Nephron progenitor cell (in vitro differentiated cells): Measurements from ENCODE around the gene ARRB1.

Source experiments
- DNase-seq: peaks from one replicate; pipeline ENCODE4 v3.0.0; 2021
- H3K27ac Mint-ChIP-seq: 2 replicates; pipeline ENCODE4 v1.8.0; 2021; ENCODE audit warnings: mild to moderate bottlenecking, moderate library complexity, mixed read lengths
- H3K27me3 Mint-ChIP-seq: 2 replicates; pipeline ENCODE4 v1.8.0; 2021; ENCODE audit warnings: mild to moderate bottlenecking, low read depth, mixed read lengths; ENCODE audit not compliant: poor library complexity
- H3K36me3 Mint-ChIP-seq: 2 replicates; pipeline ENCODE4 v1.8.0; 2021; ENCODE audit warnings: low read depth, mixed read lengths
- H3K4me1 Mint-ChIP-seq: 2 replicates; pipeline ENCODE4 v1.8.0; 2021; ENCODE audit warnings: mixed read lengths
- H3K4me3 Mint-ChIP-seq: 2 replicates; pipeline ENCODE4 v1.8.0; 2021; ENCODE audit warnings: mild to moderate bottlenecking, moderate library complexity, mixed read lengths
- H3K9me3 Mint-ChIP-seq: 2 replicates; pipeline ENCODE4 v1.8.0; 2021; ENCODE audit warnings: mild to moderate bottlenecking, moderate library complexity, mixed read lengths
- TF ChIP-seq, protein P1 (sequence below): fragments of 200-600 bp; sonication (generic); IDR thresholded peaks from 2 replicates; pipeline ENCODE4 v1.5.0; 2021; ENCODE audit warnings: antibody characterized with exemption

Gene ARRB1

DNA sequence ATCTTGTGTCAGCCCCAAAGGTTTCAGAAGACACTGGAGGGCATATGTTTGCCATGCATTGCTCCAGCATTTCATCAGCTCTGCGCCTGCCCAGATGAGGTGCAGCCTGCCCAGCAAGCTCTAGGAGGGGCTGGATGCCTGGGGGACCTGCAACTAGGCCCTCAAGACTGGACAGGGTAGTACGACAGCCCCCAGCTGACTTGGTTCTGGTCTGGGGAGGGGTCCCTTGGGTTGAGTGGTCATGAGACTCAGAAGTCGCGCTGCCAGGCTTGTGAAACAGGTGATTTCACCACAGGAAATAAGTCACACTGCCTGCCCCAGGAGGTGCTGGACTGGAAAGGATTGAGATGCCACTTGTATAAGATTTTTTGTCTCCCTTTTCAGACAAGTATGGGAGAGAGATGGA, 87.5 kb downstream of the ARRB1 start:
- Mint-ChIP-seq H3K4me1 (no peaks in the 10 kb centered on the region), H3K4me3 (no peak overlapping the region), H3K36me3 (no peaks in the 10 kb centered on the region), H3K27ac (no peak overlapping the region), H3K9me3 (no peaks in the 10 kb centered on the region), H3K27me3 (peaks cover 20% of the 10 kb centered on the region)
- DNase-seq, result no peak
- TF ChIP-seq, protein P1, sequence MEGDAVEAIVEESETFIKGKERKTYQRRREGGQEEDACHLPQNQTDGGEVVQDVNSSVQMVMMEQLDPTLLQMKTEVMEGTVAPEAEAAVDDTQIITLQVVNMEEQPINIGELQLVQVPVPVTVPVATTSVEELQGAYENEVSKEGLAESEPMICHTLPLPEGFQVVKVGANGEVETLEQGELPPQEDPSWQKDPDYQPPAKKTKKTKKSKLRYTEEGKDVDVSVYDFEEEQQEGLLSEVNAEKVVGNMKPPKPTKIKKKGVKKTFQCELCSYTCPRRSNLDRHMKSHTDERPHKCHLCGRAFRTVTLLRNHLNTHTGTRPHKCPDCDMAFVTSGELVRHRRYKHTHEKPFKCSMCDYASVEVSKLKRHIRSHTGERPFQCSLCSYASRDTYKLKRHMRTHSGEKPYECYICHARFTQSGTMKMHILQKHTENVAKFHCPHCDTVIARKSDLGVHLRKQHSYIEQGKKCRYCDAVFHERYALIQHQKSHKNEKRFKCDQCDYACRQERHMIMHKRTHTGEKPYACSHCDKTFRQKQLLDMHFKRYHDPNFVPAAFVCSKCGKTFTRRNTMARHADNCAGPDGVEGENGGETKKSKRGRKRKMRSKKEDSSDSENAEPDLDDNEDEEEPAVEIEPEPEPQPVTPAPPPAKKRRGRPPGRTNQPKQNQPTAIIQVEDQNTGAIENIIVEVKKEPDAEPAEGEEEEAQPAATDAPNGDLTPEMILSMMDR, result no peak

DNA sequence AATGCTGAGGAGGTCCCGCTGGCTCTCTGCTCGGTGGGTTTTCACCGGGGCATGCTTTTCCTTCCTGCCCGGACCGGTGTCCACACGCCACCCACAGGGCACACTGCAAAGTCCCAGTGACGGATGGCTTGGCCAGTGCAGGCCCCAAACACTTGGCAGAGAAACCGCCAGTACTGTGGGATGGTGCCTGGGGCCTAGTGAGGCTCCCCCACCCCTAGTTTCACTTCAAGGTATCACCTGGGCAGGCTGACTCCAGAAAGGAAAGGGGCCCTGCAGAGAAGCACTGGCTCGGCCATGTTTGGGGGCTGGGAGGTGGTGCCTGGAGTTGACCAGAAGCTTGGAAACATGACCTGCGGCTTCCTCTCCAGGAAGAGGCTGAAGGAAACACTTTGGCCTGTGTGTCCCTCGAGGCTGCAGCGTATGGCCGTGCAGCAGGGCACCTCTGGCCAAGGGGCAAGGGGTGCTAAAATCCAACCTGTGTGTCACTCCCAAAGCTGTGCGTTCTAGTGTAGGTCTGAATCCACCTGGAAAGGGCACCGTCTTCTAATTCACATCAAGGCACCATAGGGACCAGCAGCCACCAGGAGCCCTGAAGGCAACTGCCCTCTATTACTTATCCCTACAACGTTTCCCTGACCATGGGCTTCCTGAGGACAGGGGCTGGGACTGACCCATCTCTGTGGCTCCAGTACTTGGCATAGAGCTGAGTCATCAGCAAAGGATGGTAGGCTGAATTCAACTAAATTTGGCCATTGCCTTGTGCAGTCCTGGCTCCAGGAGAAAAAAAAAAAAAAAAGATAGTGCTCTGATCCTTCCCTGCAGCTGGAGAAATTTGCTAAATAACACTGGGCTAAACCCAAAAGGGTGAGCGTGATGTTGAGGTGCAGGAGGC, 88.3 kb downstream of the ARRB1 start:
- TF ChIP-seq, protein P1, result no peak
- Mint-ChIP-seq H3K27ac (no peak overlapping the region), H3K4me1 (no peaks in the 10 kb centered on the region), H3K27me3 (peaks cover 20% of the 10 kb centered on the region), H3K9me3 (no peaks in the 10 kb centered on the region), H3K36me3 (no peaks in the 10 kb centered on the region), H3K4me3 (no peak overlapping the region)
- DNase-seq, result no peak

DNA sequence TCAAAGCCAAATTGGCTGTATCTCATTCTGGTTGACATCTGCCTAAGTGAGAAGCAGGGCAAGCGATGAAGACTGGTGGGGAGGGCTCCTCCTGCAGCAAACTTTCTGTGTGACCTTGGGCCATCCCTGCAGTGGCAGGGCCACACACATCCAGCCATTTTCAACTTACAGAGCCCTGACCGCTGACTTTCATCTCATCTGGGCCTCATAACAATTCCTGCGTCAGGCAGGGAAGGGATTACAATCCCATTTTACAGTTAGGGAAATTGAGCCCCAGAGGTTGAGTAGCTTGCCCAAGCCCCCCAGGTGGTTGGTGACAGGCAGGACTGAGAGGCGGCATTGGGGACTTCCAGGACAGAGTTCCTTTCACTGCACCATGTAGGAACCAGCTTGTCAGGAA, 89.0 kb downstream of the ARRB1 start:
- Mint-ChIP-seq H3K9me3 (no peaks in the 10 kb centered on the region), H3K27me3 (peaks cover 16% of the 10 kb centered on the region), H3K4me3 (no peak overlapping the region), H3K36me3 (no peaks in the 10 kb centered on the region), H3K27ac (no peak overlapping the region), H3K4me1 (no peaks in the 10 kb centered on the region)
- DNase-seq, result no peak
- TF ChIP-seq, protein P1, result no peak

DNA sequence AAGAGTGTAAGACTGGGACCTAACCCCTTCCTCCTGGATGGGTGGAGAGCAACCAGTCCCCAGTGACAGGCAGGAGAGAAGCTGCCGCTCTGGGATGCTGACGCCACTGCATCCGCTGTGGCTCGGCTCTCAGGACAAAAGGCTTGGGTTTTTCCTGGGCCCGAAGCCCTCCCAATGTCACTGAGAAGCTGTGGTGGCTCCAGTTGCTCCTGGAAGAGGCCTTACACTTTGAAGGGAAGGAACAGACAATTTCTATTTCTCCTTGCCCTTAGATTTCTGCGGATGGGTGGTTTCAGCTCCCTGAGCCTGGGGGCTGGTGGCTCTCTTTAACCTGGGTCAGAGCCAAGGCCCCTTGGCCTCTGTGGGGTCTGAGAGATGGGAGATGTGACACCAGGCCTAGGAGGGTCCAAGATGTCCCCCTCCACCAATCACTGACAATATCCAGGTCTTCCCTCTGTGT, 89.5 kb downstream of the ARRB1 start:
- H3K4me1 Mint-ChIP-seq, result no peaks in the 10 kb centered on the region
- H3K36me3 Mint-ChIP-seq, result no peaks in the 10 kb centered on the region
- no peak overlapping the region for H3K4me3 Mint-ChIP-seq
- peaks cover 16% of the 10 kb centered on the region for H3K27me3 Mint-ChIP-seq
- TF ChIP-seq, protein P1, result no peak
- no peak for DNase-seq
- no peaks in the 10 kb centered on the region for H3K9me3 Mint-ChIP-seq
- H3K27ac Mint-ChIP-seq, result no peak overlapping the region

DNA sequence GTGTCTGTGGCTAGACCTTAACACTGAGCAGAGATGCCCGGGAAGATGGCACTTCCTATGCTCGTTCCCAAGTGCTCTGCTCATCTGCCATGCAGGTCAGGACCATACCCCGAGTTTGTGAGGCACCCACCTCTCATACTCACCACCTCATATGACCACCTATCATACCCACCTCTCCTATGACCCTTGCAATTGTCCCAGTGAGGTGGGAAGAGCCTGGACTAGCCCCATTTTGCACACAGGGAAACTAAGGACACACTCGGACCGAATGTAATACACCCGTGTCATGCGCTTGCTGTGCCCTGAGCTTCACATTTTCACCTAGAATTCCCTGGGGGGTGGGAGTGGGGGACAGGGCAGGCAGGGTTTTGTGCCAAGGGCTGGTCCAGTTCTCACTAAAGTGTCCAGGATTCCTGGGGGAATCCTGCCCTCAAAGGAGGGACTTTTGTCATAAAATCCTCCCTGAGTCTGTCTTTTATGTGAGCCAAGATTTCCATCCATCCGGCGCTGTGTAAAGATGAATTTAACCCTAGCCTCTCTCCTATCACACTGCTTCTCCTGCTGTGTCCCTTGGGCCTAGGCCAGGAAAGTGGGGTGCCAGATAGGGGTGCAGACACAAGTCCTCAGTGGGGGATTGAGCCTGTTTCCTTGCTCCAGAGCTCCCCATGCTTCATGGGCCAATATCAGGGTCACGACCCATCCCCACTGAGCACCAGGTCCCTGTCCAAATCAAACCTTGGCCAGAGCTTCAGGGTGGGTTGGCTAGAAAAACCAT, 90.9 kb downstream of the ARRB1 start:
- TF ChIP-seq, protein P1, result no peak
- Mint-ChIP-seq H3K9me3 (no peaks in the 10 kb centered on the region), H3K4me1 (no peaks in the 10 kb centered on the region), H3K4me3 (no peak overlapping the region), H3K27me3 (peaks cover 24% of the 10 kb centered on the region), H3K36me3 (no peaks in the 10 kb centered on the region), H3K27ac (no peak overlapping the region)
- no peak for DNase-seq
